ENCODE data around the gene LUM.

- no peak for TF ChIP-seq CTCF (conservative IDR thresholded peaks at IDR 0.05 in 1 of 2, IDR thresholded peaks at IDR 0.05 in 1 of 2; ENCODE audit: extremely low read depth in 1 of 2, insufficient read depth in 1 of 2, low read depth in 1 of 2, low read length in 2 of 2)
- TF ChIP-seq EZH2 (IDR thresholded peaks at IDR 0.05; ENCODE audit: borderline replicate concordance, low read length), result no peak
Measured at GRCh38 chr12:91126516-91126915, 15.2 kb upstream of the LUM start.
